Right lobe of liver (tissue), 6 donors: ENCODE data around the gene CACNA1B. TPM values are rescaled to one million over a fixed set of nuclear protein-coding genes. Genes with fewer than 3 reads are reported as not detected.
"Not testable (repeated sequence)": the region's sequence is repeated elsewhere in the genome, so short reads cannot be mapped to it uniquely, and the experiment has no call there.

ENCODE experiments used
- ATAC-seq, 4 donors: fragments of 200-7000 bp; cut with Tn5 transposase; one replicate each; pipeline ENCODE4 v1.9.1; 2020; ENCODE audit warnings: mild to moderate bottlenecking in 4 of 4, moderate library complexity in 4 of 4
- DNase-seq, 3 donors: peaks; one replicate each; pipeline ENCODE4 v3.0.0-alpha.2; 2020
- H3K27ac ChIP-seq, 3 donors: fragments of 200-600 bp; one replicate each; pipeline ENCODE4 v1.8.0; 2022
- H3K27me3 ChIP-seq, 2 donors: fragments of 200-600 bp; one replicate each; pipeline ENCODE4 v1.8.0; 2022
- H3K36me3 ChIP-seq, 4 donors: fragments of 200-600 bp; sonication (generic) in 1 of 4; one replicate each; pipeline versions ENCODE4 v1.5.1 to v1.8.0; 2017 to 2022; ENCODE audit warnings: control low read depth in 1 of 4
- H3K4me1 ChIP-seq, 4 donors: fragments of 200-600 bp; sonication (generic) in 1 of 4; one replicate each; pipeline versions ENCODE4 v1.5.1 to v1.8.0; 2017 to 2022; ENCODE audit warnings: control low read depth in 1 of 4
- H3K4me3 ChIP-seq, 3 donors: fragments of 200-600 bp; one replicate each; pipeline ENCODE4 v1.8.0; 2022
- H3K9me3 ChIP-seq, 4 donors: fragments of 200-600 bp; sonication (generic) in 1 of 4; one replicate each; pipeline versions ENCODE4 v1.5.1 to v1.8.0; 2017 to 2022; ENCODE audit warnings: control low read depth in 1 of 4
- CTCF ChIP-seq, 4 donors: fragments of 200-600 bp in 3 of 4; fragments of 450-650 bp in 1 of 4; IDR thresholded peaks; one replicate each; pipeline versions ENCODE4 v1.5.1 to v1.8.0; 2016 to 2022; ENCODE audit warnings: antibody characterized with exemption in 4 of 4, mild to moderate bottlenecking in 2 of 4
- POLR2A ChIP-seq: fragments of 450-650 bp; IDR thresholded peaks from one replicate; pipeline ENCODE4 v1.6.1; 2017; ENCODE audit warnings: antibody characterized with exemption, mild to moderate bottlenecking
- WGBS: methylation state at CpG from one replicate; pipeline ENCODE4 v1.1.6; 2018; ENCODE audit warnings: low coverage, low lambda C conversion rate; ENCODE audit not compliant: insufficient coverage; ENCODE audit errors: missing lambda C conversion rate; 5-methylcytosine and 5-hydroxymethylcytosine counted together
- intact Hi-C, 2 donors: fragments of 100-400 bp; cut with DNase I; formaldehyde crosslinking; loops; one replicate each; pipeline versions ENCODE4 v1.11.2 to v1.14.1; 2022
- total RNA-seq, 6 experiments: library from RNA; depleted of rRNA in 2 of 6; stranded (reverse); fragments of >200 nt in 2 of 6; fragmentation: NEBNext Ultra II Directional in 3 of 6; extraction: Animal tissue kit (Norgen Biotek cat#: 25700) in 3 of 6; gene quantifications; one replicate each; pipeline versions ENCODE4 v1.1.0 to v1.2.4, GENCODE V29; 2016 to 2023
- donor health status: DM: no; HTN: yes; CAD: no.
- donor health status: DM: no; HTN: no; CAD: no.
- donor health status: DM: no; HTN: no; CAD: no.
- donor health status: DM: no; HTN: yes; CAD: no.
- donor health status: DM: no; HTN: yes; CAD: no.

Gene CACNA1B
- total RNA-seq, 6 experiments from 2014 or later: not detected

GRCh38 chr9:138123086-138123485 lies 245.5 kb downstream of the CACNA1B start:
- H3K27me3 ChIP-seq: no peaks in the 10 kb centered on the region
- DNase-seq: no peak
- intact Hi-C loops: no loop called here
- WGBS: 64% methylated on average over 7 of the region's 7 CpGs
- H3K4me1 ChIP-seq: no peaks in the 10 kb centered on the region
- H3K27ac ChIP-seq: no peak overlapping the region
- no peak for ATAC-seq
- no peak overlapping the region for H3K4me3 ChIP-seq
- TF ChIP-seq CTCF (IDR thresholded peaks at IDR 0.05) (no peak), POLR2A (no peak)
- H3K9me3 ChIP-seq: no peaks in the 10 kb centered on the region
- H3K36me3 ChIP-seq: no peaks in the 10 kb centered on the region

- H3K4me3 ChIP-seq, H3K9me3 ChIP-seq, intact Hi-C loops, DNase-seq, H3K4me1 ChIP-seq, H3K27me3 ChIP-seq, H3K36me3 ChIP-seq, H3K27ac ChIP-seq, ATAC-seq: not testable (repeated sequence)
- WGBS: 42% methylated on average over 3 of the region's 42 CpGs
These were observed 248.7 kb downstream of the CACNA1B start for GRCh38 chr9:138126090-138126857.

- H3K4me1 ChIP-seq, ATAC-seq, intact Hi-C loops, H3K27me3 ChIP-seq, DNase-seq, H3K9me3 ChIP-seq, H3K4me3 ChIP-seq, H3K36me3 ChIP-seq, H3K27ac ChIP-seq: not testable (repeated sequence)
- 85% methylated on average over 11 of the region's 43 CpGs for WGBS
These were observed 249.4 kb downstream of the CACNA1B start for GRCh38 chr9:138126858-138127584.

GRCh38 chr9:138128027-138128426 lies 250.4 kb downstream of the CACNA1B start:
- 80% methylated on average over 7 of the region's 12 CpGs for WGBS
- DNase-seq: peak in 1 of 3 donors; percentile 22

GRCh38 chr9:138129318-138129717 lies 251.7 kb downstream of the CACNA1B start:
- H3K4me3 ChIP-seq, DNase-seq, H3K27ac ChIP-seq, intact Hi-C loops, H3K4me1 ChIP-seq, H3K27me3 ChIP-seq, ATAC-seq, H3K36me3 ChIP-seq, H3K9me3 ChIP-seq: not testable (repeated sequence)
- WGBS: 72% methylated on average over 4 of the region's 4 CpGs

More at GRCh38 chr9:138128027-138128426, 250.4 kb downstream of the CACNA1B start:
- H3K4me3 ChIP-seq, H3K36me3 ChIP-seq, H3K9me3 ChIP-seq, H3K27ac ChIP-seq, intact Hi-C loops, H3K27me3 ChIP-seq, ATAC-seq, H3K4me1 ChIP-seq: not testable (repeated sequence)

- ATAC-seq, H3K4me1 ChIP-seq, H3K27me3 ChIP-seq, H3K9me3 ChIP-seq, intact Hi-C loops, H3K36me3 ChIP-seq, DNase-seq, H3K4me3 ChIP-seq, H3K27ac ChIP-seq: not testable (repeated sequence)
- 63% methylated on average over 5 of the region's 15 CpGs for WGBS
These were observed 255.5 kb downstream of the CACNA1B start for GRCh38 chr9:138132946-138133705.

GRCh38 chr9:138134581-138134980 lies 257.0 kb downstream of the CACNA1B start:
- H3K9me3 ChIP-seq, intact Hi-C loops, H3K27ac ChIP-seq, H3K36me3 ChIP-seq, DNase-seq, H3K27me3 ChIP-seq, H3K4me3 ChIP-seq, H3K4me1 ChIP-seq: not testable (repeated sequence)
- no CpG with 5 or more reads among the region's 4 CpGs for WGBS
- peak in 1 of 4 donors; percentile 30 for ATAC-seq

- ATAC-seq, H3K4me1 ChIP-seq, intact Hi-C loops, H3K27me3 ChIP-seq, H3K36me3 ChIP-seq, H3K4me3 ChIP-seq, H3K27ac ChIP-seq, H3K9me3 ChIP-seq, DNase-seq: not testable (repeated sequence)
- WGBS: no CpG with 5 or more reads among the region's 14 CpGs
These were observed 261.5 kb downstream of the CACNA1B start for GRCh38 chr9:138139096-138139495.

- ATAC-seq: not testable (repeated sequence)
These were observed 263.4 kb downstream of the CACNA1B start for GRCh38 chr9:138140980-138141379.

More at GRCh38 chr9:138140980-138141379, 263.4 kb downstream of the CACNA1B start:
- DNase-seq, H3K4me1 ChIP-seq, H3K27me3 ChIP-seq, H3K9me3 ChIP-seq, H3K4me3 ChIP-seq, H3K27ac ChIP-seq, intact Hi-C loops, H3K36me3 ChIP-seq: not testable (repeated sequence)
- WGBS: no CpG with 5 or more reads among the region's 15 CpGs
